HG03039 (cell line): ENCODE results near the gene OSGIN1.

Experiments
- ATAC-seq: cut with Tn5 transposase; IDR thresholded peaks from one replicate; pipeline ENCODE4 v1.9.1; 2021; ENCODE audit warnings: mild to moderate bottlenecking, moderate library complexity; ENCODE audit not compliant: unreplicated experiment

The OSGIN1 gene

DNA sequence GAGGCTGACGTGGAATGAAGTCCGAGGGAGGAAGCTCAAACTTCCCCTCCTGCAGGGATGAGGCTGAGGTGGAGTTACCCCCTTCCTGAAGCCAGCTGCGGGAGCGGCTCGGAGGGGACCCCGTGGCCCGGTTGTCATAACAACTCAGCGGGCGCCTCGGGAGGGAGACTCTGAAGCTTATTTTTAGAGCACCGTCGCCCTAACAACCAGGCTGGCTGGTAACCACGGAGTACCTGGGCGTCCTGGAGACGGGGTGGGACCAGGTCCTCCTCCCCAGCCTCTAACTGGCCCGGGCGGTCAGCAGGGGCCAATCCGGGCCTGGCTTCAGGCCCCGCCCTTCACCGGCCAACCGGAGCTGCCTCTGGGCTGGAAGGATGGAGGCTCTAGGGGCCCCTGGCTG lies 42.7 kb downstream of the OSGIN1 start:
- no peak for ATAC-seq

- ATAC-seq, result no peak
Measured at GRCh38 chr16:83996481-83997252, 43.6 kb downstream of the OSGIN1 start.

DNA sequence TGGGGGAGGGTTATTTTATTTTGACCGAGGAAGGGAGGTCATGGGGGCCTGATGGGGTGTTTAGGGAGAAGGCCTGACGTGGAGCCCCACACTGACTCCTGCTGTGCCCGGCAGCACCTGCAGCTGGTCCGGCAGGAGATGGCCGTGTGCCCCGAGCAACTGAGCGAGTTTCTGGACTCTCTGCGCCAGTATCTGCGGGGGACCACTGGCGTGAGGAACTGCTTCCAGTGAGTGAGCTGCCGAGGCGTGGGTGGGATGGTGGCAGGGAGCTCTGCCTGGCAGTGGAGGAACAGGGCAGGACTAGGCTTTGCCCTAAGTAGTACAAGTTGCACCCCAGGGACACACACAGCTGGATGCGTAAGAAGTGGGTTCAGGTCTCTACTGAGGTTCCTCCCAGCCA lies 45.1 kb downstream of the OSGIN1 start:
- no peak for ATAC-seq

- ATAC-seq, result no peak
Measured at GRCh38 chr16:84000989-84001642, 48.1 kb downstream of the OSGIN1 start.

DNA sequence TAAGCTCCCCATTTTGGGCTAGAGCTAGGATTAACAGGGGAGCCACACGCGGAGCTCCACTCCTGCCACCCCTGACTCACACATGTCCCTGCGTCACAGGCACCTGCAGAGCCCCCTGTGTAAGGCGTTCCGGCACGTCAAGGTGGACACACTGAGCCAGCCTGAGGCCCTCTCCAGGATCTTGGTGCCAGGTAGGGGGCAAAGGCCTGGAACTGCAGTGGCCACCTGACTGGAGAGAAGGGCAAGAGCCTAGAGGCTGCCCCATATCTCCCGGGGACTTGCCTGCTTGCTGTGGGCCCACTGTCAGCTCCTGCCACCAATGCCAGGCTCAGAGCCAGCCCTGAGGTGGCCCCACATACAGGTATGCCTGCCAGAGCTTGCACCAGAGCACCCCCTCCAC lies 48.7 kb downstream of the OSGIN1 start:
- ATAC-seq, result no peak

- ATAC-seq, result no peak
Measured at GRCh38 chr16:84003038-84003437, 50.0 kb downstream of the OSGIN1 start.

DNA sequence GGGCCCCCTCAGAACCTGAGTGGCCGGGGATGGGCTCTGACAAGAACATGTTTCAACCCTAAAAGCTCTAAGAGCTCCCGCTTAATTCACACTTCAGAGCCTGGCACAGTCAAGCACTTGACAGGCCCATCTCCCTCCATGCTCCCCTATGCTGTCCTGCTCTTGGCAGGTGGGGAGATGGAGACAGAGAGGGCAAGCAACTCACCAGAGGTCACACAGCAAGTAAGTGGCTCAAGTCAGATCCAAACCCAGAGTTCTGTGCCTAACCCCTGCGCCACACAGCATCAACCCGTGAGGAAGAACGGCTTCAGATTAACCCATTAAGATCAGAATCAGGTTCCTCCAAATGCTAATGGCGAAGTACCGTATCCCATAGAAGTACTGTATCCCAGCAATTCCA lies 51.4 kb downstream of the OSGIN1 start:
- no peak for ATAC-seq

DNA sequence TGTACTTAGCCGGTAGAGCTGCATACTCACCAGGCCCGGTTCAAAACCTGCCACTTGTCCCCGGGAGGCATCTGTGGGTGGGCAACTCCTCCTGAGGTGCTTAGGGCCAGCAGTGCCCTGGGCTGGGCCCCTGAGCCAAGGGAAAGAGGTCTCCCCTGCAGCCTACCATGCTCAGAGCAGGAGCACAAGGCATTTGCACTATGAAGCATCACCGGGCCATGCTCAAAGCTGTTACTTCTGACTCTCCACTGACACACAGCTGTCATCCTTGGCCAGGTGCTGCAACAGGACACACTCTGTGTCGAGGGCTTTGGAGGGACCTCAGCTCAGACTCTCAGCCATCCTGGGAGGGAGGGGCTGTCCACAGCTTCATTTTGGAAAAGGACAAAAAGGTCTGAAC lies 52.4 kb downstream of the OSGIN1 start:
- no peak for ATAC-seq

DNA sequence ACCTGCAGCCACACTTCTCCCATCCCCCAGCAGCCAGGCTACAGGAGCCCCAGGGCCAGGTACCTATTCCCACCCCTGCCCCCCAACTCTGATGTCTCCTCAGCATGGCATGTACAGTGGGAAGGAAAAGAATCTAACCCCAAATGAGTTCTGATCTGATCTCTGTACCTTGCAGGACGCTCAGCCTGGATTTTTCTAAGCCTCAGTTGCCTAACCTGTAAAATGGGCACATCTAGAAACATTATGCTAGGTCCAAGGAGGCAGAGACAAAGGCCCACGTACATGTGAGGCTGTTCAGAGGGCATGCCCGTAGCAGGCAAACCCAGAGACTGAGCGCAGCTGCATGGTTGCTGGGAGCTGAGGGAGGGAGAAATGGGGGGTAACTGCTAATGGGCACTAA lies 54.5 kb downstream of the OSGIN1 start:
- ATAC-seq, result no peak

- no peak for ATAC-seq
Measured at GRCh38 chr16:84007965-84008364, 54.9 kb downstream of the OSGIN1 start.

DNA sequence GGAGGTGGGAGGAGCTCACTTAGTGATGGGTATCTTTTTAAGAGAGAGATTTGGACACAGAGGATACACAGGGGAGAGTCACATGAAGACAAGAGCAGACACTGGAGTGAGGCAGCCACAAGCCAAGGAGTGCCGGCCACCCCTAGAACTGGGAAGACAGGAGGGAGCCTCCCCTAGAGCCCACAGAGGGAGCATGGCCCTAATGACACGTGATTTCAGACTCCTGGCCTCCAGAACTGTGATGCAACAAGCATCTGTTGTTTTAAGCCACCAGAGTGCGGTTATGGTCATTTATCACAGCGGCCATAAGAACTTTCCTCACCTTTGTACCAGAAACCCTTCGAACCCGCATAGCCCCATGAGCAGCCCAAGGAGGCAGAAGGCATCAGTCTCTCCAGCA lies 56.2 kb downstream of the OSGIN1 start:
- no peak for ATAC-seq

- ATAC-seq, result peak; percentile 67
Measured at GRCh38 chr16:84013787-84014569, 60.9 kb downstream of the OSGIN1 start.

GRCh38 chr16:84014570-84015327 lies 61.7 kb downstream of the OSGIN1 start:
- ATAC-seq, result peak; percentile 9

DNA sequence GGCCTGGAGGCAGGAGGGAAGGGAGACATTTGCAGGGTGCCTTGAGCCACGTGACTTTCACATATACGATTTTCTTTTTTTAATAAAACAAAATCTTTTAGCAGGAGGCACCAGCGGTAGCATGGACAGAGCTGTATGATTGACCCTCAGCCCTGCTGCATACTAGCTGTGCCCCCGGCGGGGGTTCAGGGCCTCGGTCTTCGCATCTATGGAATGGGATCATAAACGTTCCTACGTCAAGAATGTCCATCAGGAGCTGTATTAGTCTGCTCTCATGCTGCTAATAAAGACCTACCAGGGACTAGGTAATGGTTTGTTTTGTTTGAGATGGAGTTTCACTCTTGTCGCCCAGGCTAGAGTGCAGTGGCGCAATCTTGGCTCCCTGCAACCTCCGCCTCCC lies 62.4 kb downstream of the OSGIN1 start:
- no peak for ATAC-seq
